GM18868 (cell line): Measurements from ENCODE around the gene TNFRSF17.
"Not testable (repeated sequence)": the region's sequence is repeated elsewhere in the genome, so short reads cannot be mapped to it uniquely, and the experiment has no call there.

Source experiments
- ATAC-seq: cut with Tn5 transposase; IDR thresholded peaks from one replicate; pipeline ENCODE4 v1.9.1; 2021; ENCODE audit warnings: mild to moderate bottlenecking, moderate library complexity; ENCODE audit not compliant: unreplicated experiment

The TNFRSF17 gene

GRCh38 chr16:11964761-11965551, at the start of gene TNFRSF17:
Gene TNFRSF17, plus strand, starts transcription at chr16:11965210. Its CDS starts 115 bp downstream, at chr16:11965325.
- peak; percentile 80 for ATAC-seq

- ATAC-seq, result peak; percentile 85
Measured at GRCh38 chr16:11915644-11916523, 49.1 kb upstream of the TNFRSF17 start, which contains the start of gene GSPT1. Gene GSPT1, minus strand, starts transcription at chr16:11915956. Its CDS starts 236 bp downstream, at chr16:11915720.

GRCh38 chr16:11916524-11917285, 48.3 kb upstream of the TNFRSF17 start:
- no peak for ATAC-seq

GRCh38 chr16:11924046-11924445, 41.0 kb upstream of the TNFRSF17 start:
- not testable (repeated sequence) for ATAC-seq

GRCh38 chr16:11927350-11927749, 37.7 kb upstream of the TNFRSF17 start:
- not testable (repeated sequence) for ATAC-seq

- not testable (repeated sequence) for ATAC-seq
Measured at GRCh38 chr16:11941945-11942344, 23.1 kb upstream of the TNFRSF17 start, which contains the start of gene NPIPB2. Gene NPIPB2, minus strand, starts transcription at chr16:11942045. Its CDS starts 0 bp downstream, at chr16:11942045.

GRCh38 chr16:11946433-11946832, 18.6 kb upstream of the TNFRSF17 start:
- ATAC-seq, result no peak

GRCh38 chr16:11948819-11949218, 16.2 kb upstream of the TNFRSF17 start:
- ATAC-seq, result no peak

GRCh38 chr16:11949527-11949926, 15.5 kb upstream of the TNFRSF17 start:
- peak; percentile 55 for ATAC-seq

- no peak for ATAC-seq
Measured at GRCh38 chr16:11950388-11950787, 14.6 kb upstream of the TNFRSF17 start.

GRCh38 chr16:11953576-11953975, 11.4 kb upstream of the TNFRSF17 start:
- ATAC-seq, result not testable (repeated sequence)

- ATAC-seq, result no peak
Measured at GRCh38 chr16:11955713-11956123, 9.3 kb upstream of the TNFRSF17 start.

GRCh38 chr16:11956558-11956957, 8.5 kb upstream of the TNFRSF17 start:
- no peak for ATAC-seq

GRCh38 chr16:11957591-11958395, 7.2 kb upstream of the TNFRSF17 start:
- no peak for ATAC-seq

GRCh38 chr16:11962457-11962856, 2.6 kb upstream of the TNFRSF17 start:
- ATAC-seq, result not testable (repeated sequence)

GRCh38 chr16:11962978-11963377, 2.0 kb upstream of the TNFRSF17 start:
- not testable (repeated sequence) for ATAC-seq

GRCh38 chr16:11963706-11964105, 1.3 kb upstream of the TNFRSF17 start:
- no peak for ATAC-seq

GRCh38 chr16:11966173-11966572, 1.2 kb downstream of the TNFRSF17 start:
- peak; percentile 36 for ATAC-seq

GRCh38 chr16:11967195-11967911, 2.3 kb downstream of the TNFRSF17 start:
- ATAC-seq, result no peak
